ENCODE results near the gene CHRNB1. TPM values are rescaled to one million over a fixed set of nuclear protein-coding genes. Genes with fewer than 3 reads are reported as not detected.

Gene CHRNB1
- total RNA-seq, 2 experiments from 2014 or later = 13.2 to 13.4 TPM

DNA sequence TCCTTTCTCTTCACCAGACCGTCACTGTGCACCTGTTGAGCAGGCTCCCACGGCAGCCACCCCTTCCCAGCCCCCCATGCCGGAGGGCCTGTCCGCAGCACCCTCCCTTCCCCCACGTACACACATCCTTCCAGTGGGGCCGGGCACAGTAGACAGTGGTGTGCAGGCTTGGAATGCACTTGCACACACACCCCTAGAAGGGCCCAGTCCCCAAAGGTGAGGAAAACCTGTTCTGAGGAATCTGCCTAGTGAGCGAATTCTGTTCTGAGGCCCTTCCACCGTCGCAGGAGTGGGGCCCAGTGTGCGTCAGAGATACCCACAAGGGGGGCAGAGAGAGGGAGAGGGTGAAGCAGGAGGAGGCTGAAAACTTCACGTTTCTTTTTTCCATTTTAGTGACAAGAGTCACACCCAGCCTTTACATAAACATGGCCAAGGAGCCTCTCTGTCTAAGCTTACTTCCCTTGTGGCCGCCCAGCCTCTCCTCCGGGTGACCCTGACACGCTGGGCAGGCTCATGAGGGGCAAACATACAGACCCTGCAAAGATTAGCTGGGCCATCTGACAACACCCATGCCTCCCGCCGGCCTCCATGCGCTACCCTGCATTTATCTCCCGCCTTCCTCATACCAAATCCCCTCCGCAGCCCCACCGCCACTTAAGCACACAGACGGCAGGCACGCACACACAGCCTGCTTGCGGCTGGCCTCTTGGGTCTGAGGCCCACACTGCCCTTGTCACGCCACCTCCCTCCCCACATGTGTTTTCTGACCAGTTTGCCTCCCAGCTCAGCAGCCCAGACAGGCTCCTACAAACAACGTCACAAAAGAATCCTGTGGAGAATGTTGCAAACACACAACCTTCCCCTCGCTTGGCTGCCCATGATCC is 32.8 kb downstream of the CHRNB1 start:
- Histone ChIP-seq H3K79me2 (ENCODE audit: insufficient read depth, low read depth, low read length) (no peaks in the 10 kb centered on the region), H3K4me1 (ENCODE audit: insufficient read depth, low read length, poor library complexity, severe bottlenecking) (peaks cover 8% of the 10 kb centered on the region), H4K20me1 (ENCODE audit: insufficient read depth, low read length) (no peaks in the 10 kb centered on the region), H3K9me2 (ENCODE audit: insufficient read depth, low read length) (no peaks in the 10 kb centered on the region), H2AFZ (ENCODE audit: low read length) (no peak overlapping the region), H3K4me3 (ENCODE audit: low read depth, low read length, poor library complexity, severe bottlenecking) (no peak overlapping the region), H3K36me3 (ENCODE audit: insufficient read depth, low read length) (no peaks in the 10 kb centered on the region), H3K27ac (ENCODE audit: low read depth, low read length, poor library complexity, severe bottlenecking) (no peak overlapping the region), H3K4me2 (ENCODE audit: low read length) (peak overlapping the region; percentile 66; the same call in 1 of the 2 replicates), H3K9me3 (ENCODE audit: low read length) (no peaks in the 10 kb centered on the region)
- intact Hi-C loops (cut with micrococcal nuclease; ENCODE audit: unreplicated experiment) = no loop called here
- CTCF ChIA-PET (ENCODE audit: unreplicated experiment) = no interaction called here
- POLR2A ChIA-PET = no interaction called here
- DNase-seq (ENCODE audit: low spot score) = no peak
- no TSS peak for BruUV-seq (replicated peaks)
- no peak for TF ChIP-seq EZH2phosphoT487 (IDR thresholded peaks at IDR 0.05; ENCODE audit: borderline replicate concordance, low read depth, low read length)
- TF ChIP-seq, protein P1, sequence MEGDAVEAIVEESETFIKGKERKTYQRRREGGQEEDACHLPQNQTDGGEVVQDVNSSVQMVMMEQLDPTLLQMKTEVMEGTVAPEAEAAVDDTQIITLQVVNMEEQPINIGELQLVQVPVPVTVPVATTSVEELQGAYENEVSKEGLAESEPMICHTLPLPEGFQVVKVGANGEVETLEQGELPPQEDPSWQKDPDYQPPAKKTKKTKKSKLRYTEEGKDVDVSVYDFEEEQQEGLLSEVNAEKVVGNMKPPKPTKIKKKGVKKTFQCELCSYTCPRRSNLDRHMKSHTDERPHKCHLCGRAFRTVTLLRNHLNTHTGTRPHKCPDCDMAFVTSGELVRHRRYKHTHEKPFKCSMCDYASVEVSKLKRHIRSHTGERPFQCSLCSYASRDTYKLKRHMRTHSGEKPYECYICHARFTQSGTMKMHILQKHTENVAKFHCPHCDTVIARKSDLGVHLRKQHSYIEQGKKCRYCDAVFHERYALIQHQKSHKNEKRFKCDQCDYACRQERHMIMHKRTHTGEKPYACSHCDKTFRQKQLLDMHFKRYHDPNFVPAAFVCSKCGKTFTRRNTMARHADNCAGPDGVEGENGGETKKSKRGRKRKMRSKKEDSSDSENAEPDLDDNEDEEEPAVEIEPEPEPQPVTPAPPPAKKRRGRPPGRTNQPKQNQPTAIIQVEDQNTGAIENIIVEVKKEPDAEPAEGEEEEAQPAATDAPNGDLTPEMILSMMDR (conservative IDR thresholded peaks at IDR 0.05; ENCODE audit: low read length) = no peak

DNA sequence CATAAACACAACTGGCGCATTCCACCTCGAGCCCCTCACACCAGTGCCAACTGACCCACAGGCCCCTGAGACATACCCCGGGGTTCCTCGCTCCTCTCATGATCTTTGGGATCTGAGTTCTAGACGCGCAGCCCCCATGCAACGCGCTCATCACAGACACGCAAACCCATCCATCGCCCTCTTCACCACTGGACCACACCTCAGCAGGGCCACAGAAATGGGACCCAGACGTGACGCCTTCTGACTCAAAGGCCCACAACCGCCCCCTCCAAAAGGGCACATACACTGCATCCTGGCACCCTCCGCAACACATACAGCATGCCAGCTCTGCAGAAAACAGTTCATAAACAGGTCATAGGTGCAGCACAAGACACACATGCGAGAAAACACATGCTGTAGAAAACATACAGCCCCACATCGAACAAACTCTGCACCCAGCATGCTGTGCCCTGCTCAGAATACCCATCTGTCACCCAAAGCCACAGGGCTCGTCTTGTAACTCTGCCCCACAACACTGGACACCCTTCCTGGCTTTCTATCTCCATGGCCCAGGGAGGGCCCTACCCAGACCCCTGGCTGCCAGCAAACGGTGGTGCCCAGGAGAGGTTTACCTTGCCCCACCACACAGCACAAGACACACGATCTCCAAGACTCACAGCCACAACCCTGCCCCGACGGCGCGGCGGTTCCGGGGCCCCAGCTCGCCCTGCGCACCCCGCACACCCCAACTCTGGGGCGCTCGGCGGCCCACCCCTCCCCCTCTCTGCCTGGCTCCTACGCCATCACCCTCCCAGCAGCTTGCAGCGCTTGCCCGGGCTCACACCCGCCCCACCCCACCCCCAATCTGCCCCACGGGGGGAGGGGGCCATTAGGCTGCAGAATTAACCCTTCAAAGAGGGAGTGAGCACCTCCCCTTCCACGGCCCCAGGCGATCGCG is 33.7 kb downstream of the CHRNB1 start:
- DNase-seq (ENCODE audit: low spot score) = no peak
- POLR2A ChIA-PET = no interaction called here
- Histone ChIP-seq H3K9me2 (ENCODE audit: insufficient read depth, low read length) (no peaks in the 10 kb centered on the region), H3K9me3 (ENCODE audit: low read length) (no peaks in the 10 kb centered on the region), H3K4me2 (ENCODE audit: low read length) (peak overlapping the region; percentile 66), H3K4me1 (ENCODE audit: insufficient read depth, low read length, poor library complexity, severe bottlenecking) (peaks cover 17% of the 10 kb centered on the region), H2AFZ (ENCODE audit: low read length) (peak overlapping the region; percentile 59; the same call in 1 of the 2 replicates), H3K4me3 (ENCODE audit: low read depth, low read length, poor library complexity, severe bottlenecking) (peak overlapping the region; percentile 72), H4K20me1 (ENCODE audit: insufficient read depth, low read length) (no peaks in the 10 kb centered on the region), H3K79me2 (ENCODE audit: insufficient read depth, low read depth, low read length) (no peaks in the 10 kb centered on the region), H3K27ac (ENCODE audit: low read depth, low read length, poor library complexity, severe bottlenecking) (no peak overlapping the region), H3K36me3 (ENCODE audit: insufficient read depth, low read length) (no peaks in the 10 kb centered on the region)
- no peak for TF ChIP-seq EZH2phosphoT487 (IDR thresholded peaks at IDR 0.05; ENCODE audit: borderline replicate concordance, low read depth, low read length)
- TF ChIP-seq, protein P1 (conservative IDR thresholded peaks at IDR 0.05; ENCODE audit: low read length) = no peak
- intact Hi-C loops (cut with micrococcal nuclease; ENCODE audit: unreplicated experiment) = no loop called here
- BruUV-seq (replicated peaks) = no TSS peak
- CTCF ChIA-PET (ENCODE audit: unreplicated experiment) = interaction anchor here (0.6 kb wide), 1 partner anchor 42 kb away, joined by 3 read pairs; no protein-coding TSS in a partner anchor

Data from OCI-LY7 (cell line).